ENCODE measurements around the gene MBOAT2.
"Not testable (repeated sequence)": the region's sequence is repeated elsewhere in the genome, so short reads cannot be mapped to it uniquely, and the experiment has no call there.

Gene MBOAT2

GRCh38 chr2:8939486-8940114 is 63.9 kb downstream of the MBOAT2 start:
- DNase-seq: no peak

DNA sequence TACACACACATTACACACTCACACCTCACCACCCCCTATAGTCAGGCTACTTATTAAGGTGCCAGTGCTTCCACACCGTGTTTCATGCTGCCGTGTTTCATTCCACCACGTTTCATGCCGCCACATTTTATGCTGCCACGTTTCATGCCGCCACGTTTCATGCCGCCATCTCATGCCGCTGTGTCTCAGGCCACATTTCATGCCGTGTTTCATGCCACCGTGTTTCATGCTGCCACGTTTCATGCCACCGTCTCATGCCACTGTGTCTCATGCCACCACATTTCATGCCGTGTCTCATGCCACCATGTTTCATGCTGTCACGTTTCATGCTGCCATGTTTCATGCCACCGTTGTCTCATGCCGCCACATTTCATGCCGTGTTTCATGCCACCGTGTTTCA is 65.1 kb downstream of the MBOAT2 start:
- DNase-seq: no peak

DNA sequence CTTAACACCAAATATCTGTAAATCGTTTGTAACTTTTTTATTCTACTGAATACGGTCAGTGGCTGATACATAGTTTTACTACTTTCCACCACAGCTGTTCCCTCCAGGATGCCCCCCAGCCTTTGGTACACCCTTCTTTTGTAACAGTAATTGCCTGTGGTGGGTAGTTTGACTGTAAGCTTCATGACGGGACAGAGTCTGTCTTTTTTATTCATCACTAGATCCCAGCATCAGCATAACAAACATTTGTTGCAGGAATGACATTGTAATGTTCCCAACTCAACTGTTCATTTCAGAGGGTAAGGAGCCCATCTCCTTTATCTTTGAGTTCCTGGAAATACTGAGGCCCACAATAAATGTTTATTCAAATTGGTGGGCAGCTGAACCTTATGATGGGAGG is 67.5 kb downstream of the MBOAT2 start:
- no peak for DNase-seq

DNA sequence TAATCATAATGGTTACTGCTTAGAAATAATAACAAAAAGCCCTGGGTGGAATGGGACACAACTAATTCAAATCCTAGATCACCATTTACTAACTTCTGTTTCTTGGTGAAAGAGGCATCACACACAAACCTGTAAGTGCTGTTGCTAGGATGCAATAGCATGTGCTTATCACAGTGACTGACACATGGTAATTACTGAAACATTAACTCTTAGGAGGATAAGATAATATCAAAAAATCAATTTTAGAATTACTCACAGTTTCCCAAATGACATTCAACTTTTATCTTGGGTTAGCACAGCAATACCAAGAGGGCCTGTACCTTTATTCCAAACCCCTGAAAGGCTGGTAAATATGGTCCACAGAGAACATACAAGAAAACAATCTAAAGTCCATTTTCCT is 69.1 kb downstream of the MBOAT2 start:
- DNase-seq: no peak

DNA sequence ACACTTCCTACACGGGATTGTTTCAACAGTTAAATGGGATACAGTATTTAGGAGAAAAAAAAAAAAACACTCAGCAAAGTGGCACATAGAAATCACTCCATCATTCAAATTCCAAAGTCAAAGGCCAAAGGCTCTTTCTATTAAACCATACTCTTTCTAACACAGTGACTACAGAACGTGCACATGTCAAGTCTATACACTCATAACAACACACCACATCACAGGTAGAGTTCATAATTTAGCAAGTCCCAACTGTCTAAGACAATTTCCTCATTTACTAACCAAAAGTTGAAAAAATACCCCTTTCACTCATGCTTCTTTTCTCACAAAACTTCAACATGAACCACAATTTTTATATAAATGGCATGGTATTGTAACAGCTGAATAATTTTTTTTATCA is 70.8 kb downstream of the MBOAT2 start:
- no peak for DNase-seq

- not testable (repeated sequence) for DNase-seq
Observed at GRCh38 chr2:8930185-8930584, 73.3 kb downstream of the MBOAT2 start.

DNA sequence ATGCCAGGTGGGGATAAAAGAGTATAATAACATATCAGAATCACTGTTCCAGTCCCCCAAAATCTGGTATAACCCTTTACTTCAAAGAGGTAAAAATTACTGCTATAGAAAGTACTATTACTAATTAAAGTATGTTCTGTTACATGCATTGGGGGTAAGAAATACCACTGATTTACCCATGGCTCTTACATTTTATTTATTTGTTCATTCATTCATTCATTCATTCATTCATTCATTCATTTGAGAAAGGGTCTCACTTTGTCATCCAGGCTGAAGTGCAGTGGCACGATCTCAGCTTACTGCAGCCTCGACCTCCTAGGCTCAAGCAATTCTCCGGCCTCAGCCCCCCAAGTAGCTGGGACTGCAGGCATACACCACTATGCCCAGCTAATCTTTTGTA is 74.4 kb downstream of the MBOAT2 start:
- DNase-seq: no peak

DNA sequence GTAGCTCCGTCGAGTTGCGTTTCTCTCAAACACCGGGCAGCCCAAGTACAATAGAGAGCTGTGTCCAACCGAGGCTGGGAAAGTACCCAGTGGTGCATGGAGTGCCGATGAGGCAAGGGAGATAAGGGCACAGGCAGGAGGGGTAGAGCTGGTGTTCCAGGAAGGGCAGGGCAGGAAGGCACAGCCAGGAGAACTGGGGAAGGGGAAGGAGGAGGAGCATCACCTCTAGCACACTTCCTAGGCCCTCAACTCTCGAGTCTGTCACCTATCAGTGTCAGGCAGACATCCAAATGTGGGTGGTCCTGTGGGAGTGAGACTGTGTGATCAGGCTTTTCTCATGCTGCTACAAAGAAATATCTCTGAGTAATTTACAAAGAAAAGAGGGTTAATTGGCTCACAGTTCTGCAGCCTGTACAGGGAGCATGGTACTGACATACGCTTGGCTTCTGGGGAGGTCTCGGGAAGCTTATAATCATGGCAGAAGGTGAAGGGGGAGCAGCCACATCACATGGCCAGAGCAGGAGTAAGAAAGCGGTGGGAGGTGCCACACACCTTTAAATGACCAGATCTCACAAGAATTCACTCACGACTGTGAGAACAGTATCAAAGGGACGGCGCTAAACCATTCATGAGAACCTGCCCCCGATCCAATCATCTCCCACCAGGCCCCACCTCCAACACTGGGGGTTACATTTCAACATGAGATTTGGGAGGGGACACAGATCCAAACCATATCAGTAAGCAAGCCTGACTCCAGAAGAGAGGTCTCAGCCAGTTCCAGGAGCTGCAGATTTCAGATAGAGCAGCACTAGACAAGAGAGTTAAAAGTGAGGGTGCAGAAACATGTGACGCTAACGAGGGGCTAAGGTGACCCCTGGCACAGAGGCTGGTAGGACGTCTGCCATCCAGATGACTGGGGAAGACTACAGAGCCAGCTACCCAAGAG is 75.7 kb downstream of the MBOAT2 start:
- peak in 9 of 14 donors; percentile 15 to 65 (median 34) for DNase-seq

DNA sequence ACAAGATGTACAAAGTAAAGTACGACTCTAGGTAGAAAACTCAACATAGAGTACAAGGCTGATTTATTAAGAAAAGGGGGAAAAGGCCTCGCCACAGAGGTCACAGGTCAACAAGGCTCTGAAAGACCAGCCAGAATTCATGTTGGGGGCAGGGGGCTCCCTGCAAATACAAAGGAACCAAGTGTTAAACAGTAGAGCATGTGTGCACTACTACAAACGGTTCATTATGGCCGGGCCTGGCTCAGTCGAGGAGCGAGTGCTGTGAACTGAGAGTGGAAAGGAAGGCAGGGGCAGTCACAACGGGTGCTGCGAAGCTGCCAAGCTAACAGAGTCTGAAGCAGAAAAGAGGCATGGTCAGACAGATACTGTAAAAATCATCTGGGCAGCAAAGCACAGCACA is 77.1 kb downstream of the MBOAT2 start:
- peak in 12 of 14 donors; percentile 12 to 80 (median 68) for DNase-seq

GRCh38 chr2:8925411-8925810 is 78.1 kb downstream of the MBOAT2 start:
- DNase-seq: no peak

GRCh38 chr2:8923183-8923582 is 80.3 kb downstream of the MBOAT2 start:
- no peak for DNase-seq

GRCh38 chr2:8922431-8922830 is 81.1 kb downstream of the MBOAT2 start:
- DNase-seq: no peak

GRCh38 chr2:8918412-8918811 is 85.1 kb downstream of the MBOAT2 start:
- DNase-seq: no peak

- no peak for DNase-seq
Observed at GRCh38 chr2:8915941-8916340, 87.5 kb downstream of the MBOAT2 start.

DNA sequence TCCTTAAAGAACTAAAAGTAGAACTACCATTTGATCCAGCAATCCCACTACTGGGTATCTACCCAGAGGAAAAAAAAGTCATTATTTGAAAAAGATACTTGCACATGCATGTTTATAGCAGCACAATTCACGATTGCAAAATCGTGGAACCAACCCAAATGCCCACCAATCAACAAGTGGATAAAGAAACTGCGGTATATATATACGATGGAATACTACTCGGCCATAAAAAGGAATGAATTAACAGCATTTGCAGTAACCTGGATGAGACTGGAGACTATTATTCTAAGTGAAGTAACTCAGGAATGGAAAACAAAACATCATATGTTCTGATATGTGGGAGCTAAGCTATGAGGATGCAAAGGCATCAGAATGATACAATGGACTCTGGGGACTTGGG is 89.7 kb downstream of the MBOAT2 start:
- not testable (repeated sequence) for DNase-seq

DNA sequence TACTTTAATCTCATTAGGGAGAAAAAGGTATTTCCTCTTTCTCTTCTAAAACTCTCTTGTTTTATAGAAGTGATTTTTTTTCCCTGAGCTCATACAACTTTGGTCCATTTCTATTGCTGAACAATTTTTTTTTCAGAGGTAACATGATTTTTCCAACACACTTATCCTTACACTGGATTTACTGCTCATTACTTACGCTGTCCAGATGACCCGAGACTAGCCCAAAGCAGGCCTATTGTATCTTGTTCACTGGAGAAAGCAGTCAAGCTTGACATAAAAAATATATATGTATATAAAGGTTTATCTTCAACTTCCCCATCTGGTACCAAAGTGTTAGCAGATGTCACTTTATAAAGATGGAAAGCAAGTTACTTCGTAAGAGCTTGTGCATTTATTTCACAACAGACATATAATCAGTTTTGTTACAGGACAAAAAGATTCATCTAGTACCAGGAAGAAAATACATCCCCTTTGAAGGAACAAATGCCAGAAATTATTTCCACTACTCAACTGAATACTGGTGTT is 95.7 kb downstream of the MBOAT2 start:
- DNase-seq: no peak

DNA sequence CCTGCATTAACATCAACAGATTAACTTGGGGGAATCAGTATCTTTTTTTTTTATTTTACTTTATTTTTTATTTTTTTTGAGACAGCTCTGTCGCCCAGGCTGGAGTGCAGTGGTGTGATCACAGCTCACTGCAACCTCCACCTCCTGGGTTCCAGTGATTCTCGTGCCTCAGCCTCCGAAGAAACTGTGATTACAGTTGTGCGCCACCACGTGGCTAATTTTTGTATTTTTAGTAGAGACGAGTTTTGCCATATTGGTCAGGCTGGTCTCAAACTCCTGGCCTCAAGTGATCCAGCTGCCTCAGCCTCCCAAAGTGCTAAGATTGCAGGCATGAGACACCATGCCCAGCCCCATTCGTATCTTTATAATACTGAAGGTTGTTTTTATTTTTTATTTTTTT is 99.6 kb downstream of the MBOAT2 start:
- DNase-seq: not testable (repeated sequence)

DNA sequence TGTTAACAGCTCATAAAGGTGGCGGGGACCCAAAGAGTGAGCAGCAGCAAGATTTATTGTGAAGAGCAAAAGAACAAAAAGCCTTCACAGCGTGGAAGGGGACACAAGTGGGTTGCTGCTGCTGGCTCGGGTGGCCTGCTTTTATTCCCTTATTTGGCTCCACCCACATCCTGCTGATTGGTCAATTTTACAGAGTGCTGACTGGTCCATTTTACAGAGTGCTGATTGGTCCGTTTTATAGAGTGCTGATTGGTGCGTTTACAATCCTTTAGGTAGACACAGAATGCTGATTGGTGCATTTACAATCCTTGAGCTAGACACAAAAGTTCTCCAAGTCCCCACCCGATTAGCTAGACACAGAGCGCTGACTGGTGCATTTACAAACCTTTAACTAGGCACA is 100.7 kb downstream of the MBOAT2 start:
- DNase-seq: not testable (repeated sequence)

- DNase-seq: not testable (repeated sequence)
Observed at GRCh38 chr2:8897206-8897605, 106.3 kb downstream of the MBOAT2 start.

- DNase-seq: not testable (repeated sequence)
Observed at GRCh38 chr2:8896671-8897070, 106.8 kb downstream of the MBOAT2 start.

DNA sequence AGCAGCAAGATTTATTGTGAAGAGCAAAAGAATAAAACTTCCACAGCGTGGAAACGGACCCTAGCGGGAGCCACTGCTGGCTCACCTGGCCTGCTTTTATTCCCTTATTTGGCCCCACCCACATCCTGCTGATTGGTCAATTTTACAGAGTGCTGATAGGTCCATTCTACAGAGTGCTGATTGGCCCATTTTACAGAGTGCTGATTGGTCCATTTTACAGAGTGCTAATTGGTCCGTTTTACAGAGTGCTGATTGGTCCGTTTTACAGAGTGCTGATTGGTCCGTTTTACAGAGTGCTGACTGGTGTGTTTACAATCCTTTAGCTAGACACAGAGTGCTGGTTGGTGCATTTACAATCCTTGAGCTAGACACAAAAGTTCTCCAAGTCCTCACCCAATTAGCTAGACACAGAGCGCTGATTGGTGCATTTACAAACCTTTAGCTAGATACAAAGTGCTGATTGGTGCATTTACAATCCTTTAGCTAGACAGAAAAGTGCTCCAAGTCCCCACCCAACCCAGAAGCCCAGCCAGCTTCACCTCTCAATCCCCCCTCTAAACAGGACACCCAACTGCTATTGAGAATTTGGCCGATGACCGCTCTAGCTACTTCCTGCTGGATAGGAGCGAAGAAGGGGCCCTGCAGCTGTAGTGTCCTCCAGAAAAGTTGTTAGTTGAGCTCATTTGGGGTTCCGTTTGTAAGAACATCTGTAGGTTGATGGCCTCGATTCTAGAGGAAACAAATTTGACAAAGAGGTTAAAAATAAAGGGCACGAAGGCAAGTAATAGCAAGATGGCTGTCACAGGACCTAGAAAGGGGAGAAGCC is 108.2 kb downstream of the MBOAT2 start:
- not testable (repeated sequence) for DNase-seq

DNA sequence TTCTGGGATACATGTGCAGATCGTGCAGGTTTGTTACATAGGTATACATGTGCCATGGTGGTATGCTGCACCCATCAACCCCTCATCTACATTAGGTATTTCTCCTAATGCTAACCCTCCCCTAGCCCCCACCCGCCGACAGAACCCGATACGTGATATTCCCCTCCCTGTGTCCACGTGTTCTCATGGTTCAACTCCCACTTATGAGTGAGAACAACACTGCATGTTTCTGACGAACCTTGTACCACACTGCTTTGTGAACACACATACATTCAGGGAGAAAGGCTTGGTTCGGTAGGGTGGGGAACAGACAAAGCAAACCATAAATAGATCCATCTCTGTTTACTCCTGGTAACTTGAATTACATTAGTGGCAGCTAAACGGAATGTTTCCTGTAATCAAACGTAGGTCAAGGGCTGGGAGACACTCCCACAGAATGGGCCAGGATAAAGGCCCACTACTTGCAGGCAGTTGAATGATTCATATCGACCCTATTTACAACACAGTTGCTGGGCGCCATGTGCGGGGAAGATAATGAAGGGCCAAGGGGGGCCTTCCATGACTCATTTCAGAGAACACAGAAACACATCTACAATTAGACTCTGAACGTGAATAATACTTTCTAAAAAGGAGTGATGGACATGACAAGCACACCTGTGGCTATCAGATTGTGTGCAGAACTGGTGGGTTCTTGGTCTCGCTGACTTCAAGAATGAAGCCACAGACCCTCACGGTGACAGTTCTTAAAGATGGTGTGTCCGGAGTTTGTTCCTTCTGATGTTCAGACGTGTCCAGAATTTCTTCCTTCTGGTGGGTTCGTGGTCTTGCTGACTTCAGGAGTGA is 109.3 kb downstream of the MBOAT2 start:
- DNase-seq: no peak

All from C1 segment of cervical spinal cord (tissue), 14 donors.